Fibroblast of lung (primary cell): ENCODE data around the gene CCDC33.

Experiments
- CTCF ChIP-seq, 2 donors: IDR thresholded peaks in 1 of 2; conservative IDR thresholded peaks in 1 of 2; 1 replicate in 1 of 2; 2 replicates in 1 of 2; pipeline ENCODE4 v1.5.1; 2011 to 2012; ENCODE audit warnings: low read length in 2 of 2, control low read depth in 1 of 2, inconsistent platforms in 1 of 2, low read depth in 1 of 2, mild to moderate bottlenecking in 1 of 2
- EZH2 ChIP-seq: IDR thresholded peaks from 2 replicates; pipeline ENCODE4 v1.5.1; 2012; ENCODE audit warnings: low read length, control low read depth, mild to moderate bottlenecking; ENCODE audit errors: missing control alignments

DNA sequence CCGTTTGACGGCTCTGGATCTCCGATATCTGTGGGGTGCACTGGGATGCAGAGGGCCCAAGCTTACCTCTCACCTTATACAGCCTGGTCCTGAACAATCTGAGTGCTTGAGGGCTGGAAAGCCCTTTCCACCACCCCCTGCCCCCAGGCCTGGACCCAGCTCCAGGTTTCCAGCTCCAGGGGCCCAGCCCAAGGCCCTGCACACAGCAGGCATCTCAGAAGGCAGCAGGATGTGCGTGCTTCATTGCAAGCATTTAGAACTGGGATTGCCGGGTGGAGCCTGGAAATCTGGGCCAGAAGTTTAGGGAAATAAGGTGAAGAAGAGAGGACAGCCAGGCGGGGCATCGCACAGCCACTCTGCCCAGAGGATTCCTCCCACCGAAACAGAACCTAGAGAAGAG, 25.6 kb downstream of the CCDC33 start:
- no peak for TF ChIP-seq CTCF (conservative IDR thresholded peaks at IDR 0.05 in 1 of 2, IDR thresholded peaks at IDR 0.05 in 1 of 2; ENCODE audit: low read depth in 1 of 2, low read length in 2 of 2)
- no peak for TF ChIP-seq EZH2
